Kidney epithelial cell (primary cell): ENCODE data around the gene DDI2. TPM values are rescaled to one million over a fixed set of nuclear protein-coding genes. Genes with fewer than 3 reads are reported as not detected.

Experiments
- DNase-seq: peaks from one replicate; pipeline ENCODE4 v3.0.0-alpha.2; 2010; ENCODE audit warnings: low read depth
- H3K27me3 ChIP-seq: 2 replicates; pipeline ENCODE4 v1.6.0; 2011; ENCODE audit warnings: low read length; ENCODE audit not compliant: control insufficient read depth, insufficient read depth
- H3K36me3 ChIP-seq: 2 replicates; pipeline ENCODE4 v1.5.1; 2011; ENCODE audit warnings: low read length; ENCODE audit not compliant: control insufficient read depth, insufficient read depth
- H3K4me3 ChIP-seq: 2 replicates; pipeline ENCODE4 v1.5.1; 2011; ENCODE audit warnings: low read depth, mild to moderate bottlenecking, control low read depth, low read length
- CTCF ChIP-seq: IDR thresholded peaks from 2 replicates; pipeline ENCODE4 v1.5.1; 2011; ENCODE audit warnings: mild to moderate bottlenecking, moderate library complexity, low read length, control low read depth, inconsistent platforms; ENCODE audit not compliant: insufficient read depth, poor library complexity, severe bottlenecking
- total RNA-seq: library from RNA; depleted of rRNA; stranded (reverse); fragments of >200 nt; gene quantifications from 2 replicates; pipeline ENCODE4 v1.2.3, GENCODE V29; 2015

DDI2 gene
- total RNA-seq, 1 donor from 2014 or later: 16.9 TPM

GRCh38 chr1:15684468-15685291, 67.4 kb downstream of the DDI2 start:
- peak overlapping the region; percentile 78 for H3K4me3 ChIP-seq
- DNase-seq: no peak
- peaks cover 3% of the 10 kb centered on the region for H3K36me3 ChIP-seq
- TF ChIP-seq CTCF: peak; percentile 10
- no peaks in the 10 kb centered on the region for H3K27me3 ChIP-seq

- Histone ChIP-seq H3K4me3 (peak overlapping the region; percentile 10), H3K36me3 (peaks cover 3% of the 10 kb centered on the region), H3K27me3 (no peaks in the 10 kb centered on the region)
- no peak for TF ChIP-seq CTCF
- DNase-seq: no peak
These were observed 68.6 kb downstream of the DDI2 start for GRCh38 chr1:15685820-15686219.

GRCh38 chr1:15687446-15687845, 70.2 kb downstream of the DDI2 start:
- no peak overlapping the region for H3K4me3 ChIP-seq
- no peak for DNase-seq
- H3K36me3 ChIP-seq: peaks cover 3% of the 10 kb centered on the region
- H3K27me3 ChIP-seq: no peaks in the 10 kb centered on the region
- no peak for TF ChIP-seq CTCF

- DNase-seq: no peak
- Histone ChIP-seq H3K36me3 (peaks cover 3% of the 10 kb centered on the region), H3K4me3 (no peak overlapping the region), H3K27me3 (no peaks in the 10 kb centered on the region)
- TF ChIP-seq CTCF: no peak
These were observed 73.1 kb downstream of the DDI2 start for GRCh38 chr1:15690317-15690716.

GRCh38 chr1:15691434-15692032, 74.3 kb downstream of the DDI2 start:
- TF ChIP-seq CTCF: no peak
- DNase-seq: no peak
- Histone ChIP-seq H3K27me3 (no peaks in the 10 kb centered on the region), H3K36me3 (peaks cover 3% of the 10 kb centered on the region), H3K4me3 (no peak overlapping the region)
